ENCODE results near the gene ZNF581.

ZNF581 gene

GRCh38 chr19:55684946-55685681 is 41.7 kb downstream of the ZNF581 start:
- DNase-seq, result no peak

GRCh38 chr19:55685776-55686175 is 42.3 kb downstream of the ZNF581 start:
- no peak for DNase-seq

GRCh38 chr19:55686311-55687050 is 43.0 kb downstream of the ZNF581 start:
- DNase-seq, result no peak

- no peak for DNase-seq
Observed at GRCh38 chr19:55687281-55688201, 44.1 kb downstream of the ZNF581 start.

GRCh38 chr19:55688422-55689218 is 45.2 kb downstream of the ZNF581 start:
- DNase-seq, result no peak

GRCh38 chr19:55689411-55690108 is 46.1 kb downstream of the ZNF581 start:
- DNase-seq, result no peak

- DNase-seq, result no peak
Observed at GRCh38 chr19:55690109-55690768, 46.8 kb downstream of the ZNF581 start.

- DNase-seq, result no peak
Observed at GRCh38 chr19:55690769-55691545, 47.5 kb downstream of the ZNF581 start.

- DNase-seq, result no peak
Observed at GRCh38 chr19:55691561-55692481, 48.4 kb downstream of the ZNF581 start.

- DNase-seq, result no peak
Observed at GRCh38 chr19:55692681-55693081, 49.2 kb downstream of the ZNF581 start.

- DNase-seq, result no peak
Observed at GRCh38 chr19:55693336-55693974, 50.0 kb downstream of the ZNF581 start.

GRCh38 chr19:55694241-55694655 is 50.8 kb downstream of the ZNF581 start:
- DNase-seq, result no peak

- no peak for DNase-seq
Observed at GRCh38 chr19:55694656-55695491, 51.4 kb downstream of the ZNF581 start.
